CD14-positive monocyte (primary cell): ENCODE results near the gene ZNF624. TPM values are rescaled to one million over a fixed set of nuclear protein-coding genes. Genes with fewer than 3 reads are reported as not detected.

ENCODE experiments used
- DNase-seq, 3 donors: peaks; one replicate each; pipeline ENCODE4 v3.0.0-alpha.2; 2011 to 2022
- H2AFZ ChIP-seq: 2 replicates; pipeline ENCODE4 v1.6.0; 2012; ENCODE audit warnings: mild to moderate bottlenecking, low read depth, low read length, inconsistent platforms; ENCODE audit not compliant: insufficient read depth, poor library complexity, severe bottlenecking
- H3K27ac ChIP-seq, 2 donors: 1 replicate in 1 of 2; 2 replicates in 1 of 2; pipeline ENCODE4 v1.5.1; 2012 to 2013; ENCODE audit warnings: low read length in 2 of 2, control low read depth in 1 of 2, inconsistent platforms in 1 of 2, low read depth in 1 of 2, mild to moderate bottlenecking in 1 of 2
- H3K27me3 ChIP-seq, 2 donors: one replicate each; pipeline versions ENCODE4 v1.6.0 to v1.6.1; 2011 to 2013; ENCODE audit warnings: low read length in 2 of 2; ENCODE audit not compliant: control insufficient read depth in 2 of 2, insufficient read depth in 2 of 2
- H3K36me3 ChIP-seq, 2 donors: replicated peaks in 1 of 2; 1 replicate in 1 of 2; 2 replicates in 1 of 2; pipeline versions ENCODE4 v1.5.1 to v1.6.1; 2012 to 2013; ENCODE audit warnings: low read length in 2 of 2, control low read depth in 1 of 2, inconsistent platforms in 1 of 2, mild to moderate bottlenecking in 1 of 2; ENCODE audit not compliant: insufficient read depth in 2 of 2, control insufficient read depth in 1 of 2
- H3K4me1 ChIP-seq, 2 donors: 1 replicate in 1 of 2; 2 replicates in 1 of 2; pipeline versions ENCODE4 v1.5.1 to v1.6.1; 2012 to 2013; ENCODE audit warnings: low read length in 2 of 2, control low read depth in 1 of 2, inconsistent platforms in 1 of 2, mild to moderate bottlenecking in 1 of 2, moderate library complexity in 1 of 2; ENCODE audit not compliant: insufficient read depth in 2 of 2, control insufficient read depth in 1 of 2
- H3K4me2 ChIP-seq: replicated peaks from 2 replicates; pipeline ENCODE3; 2012; ENCODE audit warnings: low read length, moderate library complexity, mild to moderate bottlenecking; ENCODE audit not compliant: poor library complexity, severe bottlenecking; ENCODE audit errors: extremely low read depth
- H3K4me3 ChIP-seq, 3 experiments: fragments of 200-600 bp in 1 of 3; sonication (generic) in 1 of 3; replicated peaks in 1 of 3; 1 replicate in 2 of 3; 2 replicates in 1 of 3; pipeline ENCODE4 v1.5.1; 2011 to 2013; ENCODE audit warnings: low read length in 3 of 3, mild to moderate bottlenecking in 3 of 3, control low read depth in 2 of 3, low read depth in 2 of 3, inconsistent platforms in 1 of 3, moderate library complexity in 1 of 3
- H3K79me2 ChIP-seq: 2 replicates; pipeline ENCODE4 v1.6.0; 2012; ENCODE audit warnings: mild to moderate bottlenecking, control low read depth, inconsistent platforms, low read length, moderate library complexity; ENCODE audit not compliant: insufficient read depth
- H3K9ac ChIP-seq: 2 replicates; pipeline ENCODE4 v1.6.0; 2017; ENCODE audit warnings: low read length, mild to moderate bottlenecking; ENCODE audit not compliant: insufficient read depth, poor library complexity, severe bottlenecking
- H3K9me3 ChIP-seq, 2 donors: replicated peaks in 1 of 2; 1 replicate in 1 of 2; 2 replicates in 1 of 2; pipeline versions ENCODE4 v1.5.1 to v1.6.1; 2012 to 2013; ENCODE audit warnings: low read length in 2 of 2, control low read depth in 1 of 2; ENCODE audit not compliant: control insufficient read depth in 1 of 2, insufficient read depth in 1 of 2
- H4K20me1 ChIP-seq: 2 replicates; pipeline ENCODE4 v1.6.0; 2012; ENCODE audit warnings: mild to moderate bottlenecking, low read length, control low read depth, moderate library complexity; ENCODE audit not compliant: insufficient read depth
- H3K27ac Mint-ChIP-seq, 7 donors: one replicate each; pipeline ENCODE4 v1.8.0; 2020; ENCODE audit warnings: mild to moderate bottlenecking in 7 of 7, mixed read lengths in 7 of 7, moderate library complexity in 6 of 7, inconsistent platforms in 2 of 7
- H3K27me3 Mint-ChIP-seq, 3 donors: one replicate each; pipeline ENCODE4 v1.8.0; 2021 to 2022; ENCODE audit warnings: low read depth in 3 of 3, mild to moderate bottlenecking in 3 of 3, mixed read lengths in 3 of 3, moderate library complexity in 3 of 3, inconsistent platforms in 1 of 3
- H3K36me3 Mint-ChIP-seq, 2 donors: one replicate each; pipeline ENCODE4 v1.8.0; 2020; ENCODE audit warnings: mixed read lengths in 2 of 2, inconsistent platforms in 1 of 2, mild to moderate bottlenecking in 1 of 2
- H3K4me1 Mint-ChIP-seq: one replicate; pipeline ENCODE4 v1.8.0; 2020; ENCODE audit warnings: mild to moderate bottlenecking, mixed read lengths
- H3K4me3 Mint-ChIP-seq, 2 donors: one replicate each; pipeline ENCODE4 v1.8.0; 2020; ENCODE audit warnings: mild to moderate bottlenecking in 2 of 2, mixed read lengths in 2 of 2, moderate library complexity in 1 of 2
- H3K9me3 Mint-ChIP-seq, 7 donors: one replicate each; pipeline ENCODE4 v1.8.0; 2020 to 2022; ENCODE audit warnings: mixed read lengths in 7 of 7, mild to moderate bottlenecking in 6 of 7, moderate library complexity in 6 of 7, inconsistent platforms in 2 of 7
- CTCF ChIP-seq: fragments of 200-600 bp; IDR thresholded peaks from one replicate; pipeline ENCODE4 v1.8.0; 2022; ENCODE audit warnings: antibody characterized with exemption, mild to moderate bottlenecking
- WGBS: methylation state at CpG from one replicate; pipeline ENCODE4 v1.1.5; 2013; ENCODE audit warnings: missing lambda C conversion rate; ENCODE audit not compliant: insufficient coverage; 5-methylcytosine and 5-hydroxymethylcytosine counted together
- intact Hi-C, 2 donors: fragments of 100-400 bp; cut with micrococcal nuclease; formaldehyde crosslinking; loops; one replicate each; pipeline versions ENCODE4 v1.15.0 to v1.15.1; 2023
- polyA plus RNA-seq, 3 donors: library from polyadenylated mRNA; depleted of rRNA in 1 of 3; unstranded in 2 of 3; stranded (reverse) in 1 of 3; fragments of 300-500 nt in 2 of 3; fragments of >200 nt in 1 of 3; fragmentation: Illumina TruSeq in 2 of 3; gene quantifications; 1 replicate in 2 of 3; 2 replicates in 1 of 3; pipeline ENCODE4 v1.2.3, GENCODE V29; 2012 to 2021

Gene ZNF624
- polyA plus RNA-seq, 3 donors, result 0.45 to 3.2 (median 0.68) TPM

GRCh38 chr17:16584273-16584995, 69.2 kb downstream of the ZNF624 start:
- H3K4me3 Mint-ChIP-seq, result peak overlapping the region; percentile 58 to 87
- peaks cover 18 to 21% of the 10 kb centered on the region in 2 donors for H3K4me1 ChIP-seq
- H3K4me2 ChIP-seq, result peak overlapping the region; percentile 70
- no peaks in the 10 kb centered on the region for H3K36me3 ChIP-seq
- peaks cover 40 to 61% (median 45%) of the 10 kb centered on the region in 3 donors for H3K27me3 Mint-ChIP-seq
- H3K36me3 Mint-ChIP-seq, result peaks cover 0 to 5% of the 10 kb centered on the region in 2 donors
- peaks cover 12 to 34% (median 21%) of the 10 kb centered on the region in 7 donors for H3K9me3 Mint-ChIP-seq
- no peak overlapping the region for H3K27ac ChIP-seq
- H2AFZ ChIP-seq, result peak overlapping the region; percentile 56
- no peaks in the 10 kb centered on the region for H3K79me2 ChIP-seq
- intact Hi-C loops, result no loop called here
- H4K20me1 ChIP-seq, result no peaks in the 10 kb centered on the region
- H3K4me3 ChIP-seq, result peak overlapping the region in 1 of 3 experiments; percentile 64
- WGBS, result under 1% methylated on average over 26 of the region's 39 CpGs
- H3K4me1 Mint-ChIP-seq, result peaks cover 20% of the 10 kb centered on the region
- peaks cover 17 to 37% of the 10 kb centered on the region in 2 donors for H3K27me3 ChIP-seq
- peak; percentile 79 for TF ChIP-seq CTCF
- peaks cover 0 to 12% of the 10 kb centered on the region in 2 donors for H3K9me3 ChIP-seq
- no peak overlapping the region for H3K9ac ChIP-seq
- no peak overlapping the region for H3K27ac Mint-ChIP-seq
- peak; percentile 76 to 86 (median 80) for DNase-seq

- no peak overlapping the region for H3K9ac ChIP-seq
- peak overlapping the region; percentile 70 for H3K4me2 ChIP-seq
- H3K36me3 ChIP-seq, result no peaks in the 10 kb centered on the region
- H3K4me3 Mint-ChIP-seq, result peak overlapping the region in 1 of 2 donors; percentile 87
- H2AFZ ChIP-seq, result peak overlapping the region; percentile 56
- H3K4me3 ChIP-seq, result peak overlapping the region in 1 of 3 experiments; percentile 64
- peaks cover 16 to 34% of the 10 kb centered on the region in 2 donors for H3K27me3 ChIP-seq
- intact Hi-C loops, result no loop called here
- H3K9me3 Mint-ChIP-seq, result peaks cover 15 to 36% (median 24%) of the 10 kb centered on the region in 7 donors
- no peak for DNase-seq
- H3K4me1 Mint-ChIP-seq, result peaks cover 20% of the 10 kb centered on the region
- no peaks in the 10 kb centered on the region for H3K79me2 ChIP-seq
- WGBS, result 50% methylated on average over 4 of the region's 7 CpGs
- peaks cover 0 to 5% of the 10 kb centered on the region in 2 donors for H3K36me3 Mint-ChIP-seq
- peaks cover 39 to 58% (median 44%) of the 10 kb centered on the region in 3 donors for H3K27me3 Mint-ChIP-seq
- peaks cover 14 to 15% of the 10 kb centered on the region in 2 donors for H3K4me1 ChIP-seq
- no peaks in the 10 kb centered on the region for H4K20me1 ChIP-seq
- peak overlapping the region in 2 of 7 donors; percentile 11 to 58 for H3K27ac Mint-ChIP-seq
- H3K27ac ChIP-seq, result no peak overlapping the region
- peaks cover 5 to 14% of the 10 kb centered on the region in 2 donors for H3K9me3 ChIP-seq
- no peak for TF ChIP-seq CTCF
These were observed 69.9 kb downstream of the ZNF624 start for GRCh38 chr17:16583781-16584180.
